Measurements from ENCODE around the gene CTCFL. TPM values are rescaled to one million over a fixed set of nuclear protein-coding genes. Genes with fewer than 3 reads are reported as not detected.
"Not testable (repeated sequence)": the region's sequence is repeated elsewhere in the genome, so short reads cannot be mapped to it uniquely, and the experiment has no call there.

Gene CTCFL
- total RNA-seq, 1 donor from 2014 or later = not detected

- Histone ChIP-seq H3K4me3 (no peak overlapping the region), H3K9me3 (replicated peaks) (no peaks in the 10 kb centered on the region), H3K36me3 (no peaks in the 10 kb centered on the region), H3K27me3 (ENCODE audit: low read depth) (peaks cover 41% of the 10 kb centered on the region), H3K27ac (replicated peaks) (no peak overlapping the region), H3K4me1 (peaks cover 19% of the 10 kb centered on the region)
- DNase-seq = no peak
- peak; percentile 41 for TF ChIP-seq CTCF (IDR thresholded peaks at IDR 0.05; ENCODE audit: borderline replicate concordance)
- intact Hi-C loops (cut with micrococcal nuclease) = no loop called here
Observed at GRCh38 chr20:57498425-57499400, 26.2 kb downstream of the CTCFL start.

- peaks cover 20% of the 10 kb centered on the region for H3K27me3 ChIP-seq (ENCODE audit: low read depth)
- peaks cover 19% of the 10 kb centered on the region for H3K4me1 ChIP-seq
- no peak for TF ChIP-seq CTCF (IDR thresholded peaks at IDR 0.05; ENCODE audit: borderline replicate concordance)
- H3K4me3 ChIP-seq = no peak overlapping the region
- DNase-seq = no peak
- H3K9me3 ChIP-seq (replicated peaks) = no peaks in the 10 kb centered on the region
- no peaks in the 10 kb centered on the region for H3K36me3 ChIP-seq
- H3K27ac ChIP-seq (replicated peaks) = no peak overlapping the region
- intact Hi-C loops (cut with micrococcal nuclease) = no loop called here
Observed at GRCh38 chr20:57496592-57496991, 28.3 kb downstream of the CTCFL start.

GRCh38 chr20:57495978-57496377 is 29.0 kb downstream of the CTCFL start:
- Histone ChIP-seq H3K4me3 (no peak overlapping the region), H3K36me3 (no peaks in the 10 kb centered on the region), H3K4me1 (peaks cover 19% of the 10 kb centered on the region), H3K27ac (replicated peaks) (no peak overlapping the region), H3K9me3 (replicated peaks) (no peaks in the 10 kb centered on the region), H3K27me3 (ENCODE audit: low read depth) (peaks cover 15% of the 10 kb centered on the region)
- no peak for DNase-seq
- intact Hi-C loops (cut with micrococcal nuclease) = loop anchor here (2.0 kb wide), 1 partner anchor 115 kb away; no protein-coding TSS in a partner anchor
- TF ChIP-seq CTCF (IDR thresholded peaks at IDR 0.05; ENCODE audit: borderline replicate concordance) = no peak

- Histone ChIP-seq H3K4me1 (peaks cover 10% of the 10 kb centered on the region), H3K27ac (replicated peaks) (no peak overlapping the region), H3K9me3 (replicated peaks) (no peaks in the 10 kb centered on the region), H3K36me3 (no peaks in the 10 kb centered on the region), H3K4me3 (no peak overlapping the region), H3K27me3 (ENCODE audit: low read depth) (no peaks in the 10 kb centered on the region)
- DNase-seq = no peak
- no peak for TF ChIP-seq CTCF (IDR thresholded peaks at IDR 0.05; ENCODE audit: borderline replicate concordance)
- intact Hi-C loops (cut with micrococcal nuclease) = no loop called here
Observed at GRCh38 chr20:57493091-57493615, 31.8 kb downstream of the CTCFL start.

- H3K4me1 ChIP-seq = peaks cover 10% of the 10 kb centered on the region
- DNase-seq = no peak
- H3K27ac ChIP-seq (replicated peaks) = no peak overlapping the region
- H3K36me3 ChIP-seq = no peaks in the 10 kb centered on the region
- H3K27me3 ChIP-seq (ENCODE audit: low read depth) = no peaks in the 10 kb centered on the region
- TF ChIP-seq CTCF (IDR thresholded peaks at IDR 0.05; ENCODE audit: borderline replicate concordance) = no peak
- H3K4me3 ChIP-seq = no peak overlapping the region
- H3K9me3 ChIP-seq (replicated peaks) = no peaks in the 10 kb centered on the region
- intact Hi-C loops (cut with micrococcal nuclease) = no loop called here
Observed at GRCh38 chr20:57491373-57491772, 33.6 kb downstream of the CTCFL start.

- intact Hi-C loops (cut with micrococcal nuclease); H3K27ac ChIP-seq (replicated peaks); DNase-seq; H3K36me3 ChIP-seq; H3K27me3 ChIP-seq (ENCODE audit: low read depth); H3K9me3 ChIP-seq (replicated peaks); H3K4me1 ChIP-seq; H3K4me3 ChIP-seq: not testable (repeated sequence)
Observed at GRCh38 chr20:57488277-57488676, 36.7 kb downstream of the CTCFL start.
